IMR-90 (cell line): Measurements from ENCODE around the gene GRM8. TPM values are rescaled to one million over a fixed set of nuclear protein-coding genes. Genes with fewer than 3 reads are reported as not detected.

Experiments used
- ATAC-seq: fragments of 200-7000 bp; cut with Tn5 transposase; 2 replicates; pipeline ENCODE4 v1.9.1; 2020; ENCODE audit warnings: low read depth, mild to moderate bottlenecking, moderate library complexity
- BruUV-seq: library from RNA; stranded (reverse); fragments of 400-500 nt; replicated peaks from 2 replicates; lab custom pipeline; 2021; lab: Mats Ljungman, UMichigan
- CTCF ChIA-PET: fragments of 300-600 bp; formaldehyde crosslinking; extraction: SDS; loops from one replicate; lab custom pipeline; 2021; ENCODE audit warnings: antibody characterized with exemption; lab: Yijun Ruan, JAX
- POLR2A ChIA-PET: fragments of 300-600 bp; sonication (Branson Sonifier 250); formaldehyde crosslinking; loops from one replicate; lab custom pipeline; 2022; ENCODE audit warnings: antibody characterized with exemption; ENCODE audit not compliant: unreplicated experiment; lab: Charles Lee
- DNase-seq: peaks from one replicate; pipeline ENCODE4 v3.0.0; 2013
- H2AFZ ChIP-seq: replicated peaks from 2 replicates; pipeline ENCODE3; 2013; ENCODE audit warnings: low read length, mild to moderate bottlenecking; ENCODE audit not compliant: poor library complexity
- H2AK5ac ChIP-seq: 2 replicates; pipeline ENCODE4 v1.6.1; 2013; ENCODE audit warnings: low read depth, low read length, inconsistent platforms
- H2AK9ac ChIP-seq: replicated peaks from 2 replicates; pipeline ENCODE3; 2013; ENCODE audit warnings: mild to moderate bottlenecking, low read depth, low read length, moderate library complexity; ENCODE audit not compliant: poor library complexity
- H2BK120ac ChIP-seq: 2 replicates; pipeline ENCODE4 v1.6.1; 2013; ENCODE audit warnings: low read depth, low read length, inconsistent platforms
- H2BK15ac ChIP-seq: 3 replicates; pipeline ENCODE4 v1.6.1; 2013; ENCODE audit warnings: low read depth, low read length, inconsistent platforms
- H2BK20ac ChIP-seq: 2 replicates; pipeline ENCODE4 v1.6.1; 2013; ENCODE audit warnings: low read depth, mild to moderate bottlenecking, inconsistent platforms, low read length, moderate library complexity
- H2BK5ac ChIP-seq: 2 replicates; pipeline ENCODE4 v1.6.1; 2013; ENCODE audit warnings: mild to moderate bottlenecking, low read depth, low read length, inconsistent platforms; ENCODE audit not compliant: poor library complexity, severe bottlenecking
- H3K14ac ChIP-seq: replicated peaks from 2 replicates; pipeline ENCODE4 v1.6.1; 2013; ENCODE audit warnings: low read depth, low read length, inconsistent platforms
- H3K18ac ChIP-seq: 2 replicates; pipeline ENCODE4 v1.6.1; 2013; ENCODE audit warnings: low read depth, low read length, control low read depth
- H3K23ac ChIP-seq: 2 replicates; pipeline ENCODE4 v1.6.1; 2013; ENCODE audit warnings: low read depth, low read length, inconsistent platforms
- H3K27ac ChIP-seq: 2 replicates; pipeline ENCODE4 v1.5.1; 2013; ENCODE audit warnings: mild to moderate bottlenecking, control low read depth, low read length; ENCODE audit not compliant: insufficient read depth
- H3K27me3 ChIP-seq: 2 replicates; pipeline ENCODE4 v1.6.1; 2013; ENCODE audit warnings: low read length; ENCODE audit not compliant: control insufficient read depth, insufficient read depth
- H3K36me3 ChIP-seq: 2 replicates; pipeline ENCODE4 v1.6.1; 2013; ENCODE audit warnings: low read length, mixed read lengths; ENCODE audit not compliant: control insufficient read depth, insufficient read depth
- H3K4ac ChIP-seq: 2 replicates; pipeline ENCODE4 v1.6.1; 2013; ENCODE audit warnings: low read depth, low read length, inconsistent platforms
- H3K4me1 ChIP-seq: 2 replicates; pipeline ENCODE4 v1.6.1; 2013; ENCODE audit warnings: low read length, mixed read lengths; ENCODE audit not compliant: control insufficient read depth, insufficient read depth
- H3K4me2 ChIP-seq: 2 replicates; pipeline ENCODE4 v1.6.1; 2013; ENCODE audit warnings: low read depth, mild to moderate bottlenecking, control low read depth, low read length, moderate library complexity
- H3K4me3 ChIP-seq: 2 replicates; pipeline ENCODE4 v1.5.1; 2013; ENCODE audit warnings: low read depth, mild to moderate bottlenecking, control low read depth, low read length, moderate library complexity; ENCODE audit not compliant: insufficient read depth
- H3K56ac ChIP-seq: 2 replicates; pipeline ENCODE4 v1.6.1; 2013; ENCODE audit warnings: low read length, inconsistent platforms; ENCODE audit not compliant: insufficient read depth; ENCODE audit errors: extremely low read depth
- H3K79me1 ChIP-seq, 2 experiments: 2 replicates each; pipeline ENCODE4 v1.6.1; 2013; ENCODE audit warnings: low read length in 2 of 2, inconsistent platforms in 1 of 2, low read depth in 1 of 2
- H3K9ac ChIP-seq: 2 replicates; pipeline ENCODE4 v1.6.1; 2013; ENCODE audit warnings: low read depth, low read length, control low read depth
- H3K9me1 ChIP-seq: 2 replicates; pipeline ENCODE4 v1.6.1; 2013; ENCODE audit warnings: low read length, inconsistent platforms; ENCODE audit not compliant: insufficient read depth
- H3K9me3 ChIP-seq: 2 replicates; pipeline ENCODE4 v1.6.1; 2013; ENCODE audit warnings: low read length; ENCODE audit not compliant: control insufficient read depth, insufficient read depth
- H4K20me1 ChIP-seq: 2 replicates; pipeline ENCODE4 v1.6.1; 2013; ENCODE audit warnings: low read length, inconsistent platforms; ENCODE audit not compliant: insufficient read depth
- H4K5ac ChIP-seq: 2 replicates; pipeline ENCODE4 v1.6.1; 2013; ENCODE audit warnings: mild to moderate bottlenecking, low read depth, low read length, control low read depth
- H4K8ac ChIP-seq, 2 experiments: 2 replicates each; pipeline ENCODE4 v1.6.1; 2013; ENCODE audit warnings: low read depth in 2 of 2, low read length in 2 of 2, control low read depth in 1 of 2, inconsistent platforms in 1 of 2
- H4K91ac ChIP-seq: 2 replicates; pipeline ENCODE4 v1.6.1; 2013; ENCODE audit warnings: low read depth, low read length, inconsistent platforms; ENCODE audit not compliant: insufficient read depth
- BHLHE40 ChIP-seq: fragments of 150-350 bp; IDR thresholded peaks from 2 replicates; pipeline ENCODE4 v1.6.1; 2016; ENCODE audit warnings: mild to moderate bottlenecking, low read depth, low read length
- CEBPB ChIP-seq: IDR thresholded peaks from 2 replicates; pipeline ENCODE4 v1.6.1; 2012; ENCODE audit warnings: low read depth, low read length, improper control_type of control experiment
- CHD1 ChIP-seq: IDR thresholded peaks from 2 replicates; pipeline ENCODE4 v1.6.1; 2012; ENCODE audit warnings: low read depth, low read length, improper control_type of control experiment
- FOS ChIP-seq: fragments of 150-350 bp; IDR thresholded peaks from 2 replicates; pipeline ENCODE4 v1.6.1; 2016; ENCODE audit warnings: low read depth, low read length
- MAFK ChIP-seq: IDR thresholded peaks from 2 replicates; pipeline ENCODE4 v1.6.1; 2012; ENCODE audit warnings: low read depth, low read length, improper control_type of control experiment
- MAZ ChIP-seq: IDR thresholded peaks from 2 replicates; pipeline ENCODE4 v1.6.1; 2012; ENCODE audit warnings: low read depth, mild to moderate bottlenecking, low read length, improper control_type of control experiment, moderate library complexity, borderline replicate concordance
- MXI1 ChIP-seq: IDR thresholded peaks from 2 replicates; pipeline ENCODE4 v1.6.1; 2012; ENCODE audit warnings: low read depth, mild to moderate bottlenecking, low read length, moderate library complexity, borderline replicate concordance
- NFE2L2 ChIP-seq: fragments of 150-350 bp; IDR thresholded peaks from 2 replicates; pipeline ENCODE4 v1.6.1; 2016; ENCODE audit warnings: low read depth, mild to moderate bottlenecking, low read length
- POLR2A ChIP-seq: IDR thresholded peaks from 2 replicates; pipeline ENCODE4 v1.6.1; 2012; ENCODE audit warnings: mild to moderate bottlenecking, low read depth, low read length
- RAD21 ChIP-seq: IDR thresholded peaks from 2 replicates; pipeline ENCODE4 v1.6.1; 2012; ENCODE audit warnings: low read length, improper control_type of control experiment
- RCOR1 ChIP-seq: IDR thresholded peaks from 2 replicates; pipeline ENCODE4 v1.6.1; 2012; ENCODE audit warnings: mild to moderate bottlenecking, low read length, improper control_type of control experiment; ENCODE audit not compliant: insufficient replicate concordance
- RFX5 ChIP-seq: IDR thresholded peaks from 2 replicates; pipeline ENCODE4 v1.8.0; 2012; ENCODE audit warnings: low read depth, mild to moderate bottlenecking, low read length, moderate library complexity
- SMC3 ChIP-seq: fragments of 150-350 bp; IDR thresholded peaks from 2 replicates; pipeline ENCODE4 v1.6.1; 2016; ENCODE audit warnings: low read depth, mild to moderate bottlenecking, antibody characterized with exemption, low read length, moderate library complexity
- WGBS, 2 experiments: methylation state at CpG; one replicate each; pipeline versions ENCODE4 v1.1.5 to v1.1.7; 2013; ENCODE audit warnings: missing lambda C conversion rate in 2 of 2; ENCODE audit not compliant: insufficient read length in 1 of 2; ENCODE audit errors: extremely low coverage in 2 of 2; 5-methylcytosine and 5-hydroxymethylcytosine counted together
- dilution Hi-C: fragments of 300-500 bp; cut with HindIII; formaldehyde crosslinking; loops from one replicate; pipeline ENCODE4 v1.14.3; 2018; ENCODE audit warnings: low sequenced_read_pairs; ENCODE audit not compliant: unreplicated experiment
- in situ Hi-C: fragments of 300-500 bp; cut with MboI; formaldehyde crosslinking; loops from 3 replicates; pipeline ENCODE4 v1.14.3; 2019; ENCODE audit warnings: low sequenced_read_pairs, inconsistent platforms, mixed read lengths
- intact Hi-C: fragments of 100-400 bp; cut with micrococcal nuclease; formaldehyde crosslinking; loops from 2 replicates; pipeline ENCODE4 v1.10.0; 2022
- polyA plus RNA-seq, 3 experiments: library from polyadenylated mRNA; depleted of rRNA; stranded (reverse); fragments of >200 nt; gene quantifications; 2 replicates each; pipeline ENCODE4 v1.2.3, GENCODE V29; 2012; ENCODE audit warnings: low replicate concordance in 1 of 3
- total RNA-seq: library from RNA; depleted of rRNA; stranded (reverse); fragments of >200 nt; gene quantifications from 2 replicates; pipeline ENCODE4 v1.2.3, GENCODE V29; 2012
- TF ChIP-seq, protein P1 (sequence below): fragments of 150-350 bp; IDR thresholded peaks from 2 replicates; pipeline ENCODE4 v1.6.1; 2016; ENCODE audit warnings: low read depth, mild to moderate bottlenecking, low read length, moderate library complexity, borderline replicate concordance
- TF ChIP-seq, protein P2 (sequence below): fragments of 150-350 bp; IDR thresholded peaks from 2 replicates; pipeline ENCODE4 v1.6.1; 2017; ENCODE audit warnings: mild to moderate bottlenecking, antibody characterized with exemption, low read length, low read depth
- TF ChIP-seq, protein P3 (sequence below): conservative IDR thresholded peaks from 2 replicates; pipeline ENCODE4 v1.5.1; 2012; ENCODE audit warnings: mild to moderate bottlenecking, low read depth, low read length, improper control_type of control experiment

Gene GRM8
- total and polyA plus RNA-seq, 2 of the 4 experiments (the other 2 are of a cell fraction) = not detected

DNA sequence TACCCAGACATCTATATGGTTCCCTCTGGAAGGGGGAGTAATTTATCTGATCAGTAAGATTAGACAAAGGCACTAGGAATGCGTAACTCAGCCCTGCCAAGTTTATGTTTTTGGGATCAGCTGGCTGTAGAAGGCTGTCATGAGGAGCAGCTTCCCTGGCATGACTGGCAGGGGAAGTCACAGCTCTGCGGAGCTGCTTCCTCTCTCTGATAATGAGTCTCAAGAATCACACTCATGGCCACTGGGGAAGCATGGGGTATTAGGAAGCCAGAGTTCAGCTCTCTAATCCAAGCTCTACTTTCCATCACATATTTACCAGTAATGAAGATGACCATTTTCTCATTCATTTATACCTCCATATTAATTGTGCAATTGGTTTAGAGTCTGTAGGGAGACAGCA is 758.9 kb downstream of the GRM8 start:
- CTCF ChIA-PET = no interaction called here
- no peak overlapping the region for H2BK20ac ChIP-seq
- no peak overlapping the region for H3K56ac ChIP-seq
- H3K9me1 ChIP-seq = no peaks in the 10 kb centered on the region
- no peak for TF ChIP-seq CHD1
- no peak for TF ChIP-seq CEBPB
- no peak for TF ChIP-seq RAD21
- TF ChIP-seq FOS = no peak
- no peak for TF ChIP-seq RFX5
- TF ChIP-seq, protein P1, sequence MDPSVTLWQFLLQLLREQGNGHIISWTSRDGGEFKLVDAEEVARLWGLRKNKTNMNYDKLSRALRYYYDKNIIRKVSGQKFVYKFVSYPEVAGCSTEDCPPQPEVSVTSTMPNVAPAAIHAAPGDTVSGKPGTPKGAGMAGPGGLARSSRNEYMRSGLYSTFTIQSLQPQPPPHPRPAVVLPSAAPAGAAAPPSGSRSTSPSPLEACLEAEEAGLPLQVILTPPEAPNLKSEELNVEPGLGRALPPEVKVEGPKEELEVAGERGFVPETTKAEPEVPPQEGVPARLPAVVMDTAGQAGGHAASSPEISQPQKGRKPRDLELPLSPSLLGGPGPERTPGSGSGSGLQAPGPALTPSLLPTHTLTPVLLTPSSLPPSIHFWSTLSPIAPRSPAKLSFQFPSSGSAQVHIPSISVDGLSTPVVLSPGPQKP = no peak
- no peak for TF ChIP-seq MXI1
- TF ChIP-seq RCOR1 = no peak
- no peak for TF ChIP-seq SMC3
- TF ChIP-seq MAZ = no peak
- TF ChIP-seq, protein P2, sequence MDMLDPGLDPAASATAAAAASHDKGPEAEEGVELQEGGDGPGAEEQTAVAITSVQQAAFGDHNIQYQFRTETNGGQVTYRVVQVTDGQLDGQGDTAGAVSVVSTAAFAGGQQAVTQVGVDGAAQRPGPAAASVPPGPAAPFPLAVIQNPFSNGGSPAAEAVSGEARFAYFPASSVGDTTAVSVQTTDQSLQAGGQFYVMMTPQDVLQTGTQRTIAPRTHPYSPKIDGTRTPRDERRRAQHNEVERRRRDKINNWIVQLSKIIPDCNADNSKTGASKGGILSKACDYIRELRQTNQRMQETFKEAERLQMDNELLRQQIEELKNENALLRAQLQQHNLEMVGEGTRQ = no peak
- TF ChIP-seq POLR2A = no peak
- TF ChIP-seq MAFK = no peak
- TF ChIP-seq BHLHE40 = no peak
- TF ChIP-seq, protein P3, sequence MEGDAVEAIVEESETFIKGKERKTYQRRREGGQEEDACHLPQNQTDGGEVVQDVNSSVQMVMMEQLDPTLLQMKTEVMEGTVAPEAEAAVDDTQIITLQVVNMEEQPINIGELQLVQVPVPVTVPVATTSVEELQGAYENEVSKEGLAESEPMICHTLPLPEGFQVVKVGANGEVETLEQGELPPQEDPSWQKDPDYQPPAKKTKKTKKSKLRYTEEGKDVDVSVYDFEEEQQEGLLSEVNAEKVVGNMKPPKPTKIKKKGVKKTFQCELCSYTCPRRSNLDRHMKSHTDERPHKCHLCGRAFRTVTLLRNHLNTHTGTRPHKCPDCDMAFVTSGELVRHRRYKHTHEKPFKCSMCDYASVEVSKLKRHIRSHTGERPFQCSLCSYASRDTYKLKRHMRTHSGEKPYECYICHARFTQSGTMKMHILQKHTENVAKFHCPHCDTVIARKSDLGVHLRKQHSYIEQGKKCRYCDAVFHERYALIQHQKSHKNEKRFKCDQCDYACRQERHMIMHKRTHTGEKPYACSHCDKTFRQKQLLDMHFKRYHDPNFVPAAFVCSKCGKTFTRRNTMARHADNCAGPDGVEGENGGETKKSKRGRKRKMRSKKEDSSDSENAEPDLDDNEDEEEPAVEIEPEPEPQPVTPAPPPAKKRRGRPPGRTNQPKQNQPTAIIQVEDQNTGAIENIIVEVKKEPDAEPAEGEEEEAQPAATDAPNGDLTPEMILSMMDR = no peak
- no peak for TF ChIP-seq NFE2L2
- no peak overlapping the region for H3K18ac ChIP-seq
- no peaks in the 10 kb centered on the region for H3K36me3 ChIP-seq
- DNase-seq = no peak
- no peak for ATAC-seq
- no peak overlapping the region for H3K4me2 ChIP-seq
- WGBS, 2 experiments = no CpG with 5 or more reads among the region's 2 CpGs
- dilution Hi-C loops = no loop called here
- no peak overlapping the region for H4K8ac ChIP-seq
- no peak overlapping the region for H3K4me3 ChIP-seq
- H2AK5ac ChIP-seq = no peak overlapping the region
- H3K9me3 ChIP-seq = peaks cover 9% of the 10 kb centered on the region
- no peaks in the 10 kb centered on the region for H3K79me1 ChIP-seq
- BruUV-seq = no TSS peak
- no peak overlapping the region for H3K4ac ChIP-seq
- no peak overlapping the region for H3K9ac ChIP-seq
- no peak overlapping the region for H2BK120ac ChIP-seq
- H4K5ac ChIP-seq = no peak overlapping the region
- POLR2A ChIA-PET = no interaction called here
- intact Hi-C loops = no loop called here
- H3K4me1 ChIP-seq = no peaks in the 10 kb centered on the region
- no peak overlapping the region for H2BK15ac ChIP-seq
- no peak overlapping the region for H2AK9ac ChIP-seq
- H3K23ac ChIP-seq = no peak overlapping the region
- no peak overlapping the region for H4K91ac ChIP-seq
- H2AFZ ChIP-seq = no peak overlapping the region
- H2BK5ac ChIP-seq = no peak overlapping the region
- H3K27me3 ChIP-seq = no peaks in the 10 kb centered on the region
- H3K14ac ChIP-seq = no peak overlapping the region
- H3K27ac ChIP-seq = no peak overlapping the region
- H4K20me1 ChIP-seq = no peaks in the 10 kb centered on the region
- in situ Hi-C loops = no loop called here
